PC-3 (cell line): ENCODE data around the gene TMEM62.

Source experiments
- EZH2 ChIP-seq: fragments of 300-600 bp; sonication (generic); IDR thresholded peaks from one replicate; pipeline ENCODE4 v1.6.1; 2017; ENCODE audit warnings: antibody characterized with exemption, mild to moderate bottlenecking, low read length; ENCODE audit not compliant: unreplicated experiment
- EZH2phosphoT487 ChIP-seq: fragments of 300-600 bp; sonication (generic); IDR thresholded peaks from 2 replicates; pipeline ENCODE4 v1.6.1; 2018; ENCODE audit warnings: mild to moderate bottlenecking, antibody characterized with exemption, low read length, borderline replicate concordance
- TF ChIP-seq, protein P1 (sequence below): fragments of 300-600 bp; sonication (generic); conservative IDR thresholded peaks from 2 replicates; pipeline ENCODE4 v1.5.1; 2017; ENCODE audit warnings: antibody characterized with exemption, low read depth, mild to moderate bottlenecking, low read length

GRCh38 chr15:43103907-43104306, 29.5 kb upstream of the TMEM62 start:
- TF ChIP-seq, protein P1, sequence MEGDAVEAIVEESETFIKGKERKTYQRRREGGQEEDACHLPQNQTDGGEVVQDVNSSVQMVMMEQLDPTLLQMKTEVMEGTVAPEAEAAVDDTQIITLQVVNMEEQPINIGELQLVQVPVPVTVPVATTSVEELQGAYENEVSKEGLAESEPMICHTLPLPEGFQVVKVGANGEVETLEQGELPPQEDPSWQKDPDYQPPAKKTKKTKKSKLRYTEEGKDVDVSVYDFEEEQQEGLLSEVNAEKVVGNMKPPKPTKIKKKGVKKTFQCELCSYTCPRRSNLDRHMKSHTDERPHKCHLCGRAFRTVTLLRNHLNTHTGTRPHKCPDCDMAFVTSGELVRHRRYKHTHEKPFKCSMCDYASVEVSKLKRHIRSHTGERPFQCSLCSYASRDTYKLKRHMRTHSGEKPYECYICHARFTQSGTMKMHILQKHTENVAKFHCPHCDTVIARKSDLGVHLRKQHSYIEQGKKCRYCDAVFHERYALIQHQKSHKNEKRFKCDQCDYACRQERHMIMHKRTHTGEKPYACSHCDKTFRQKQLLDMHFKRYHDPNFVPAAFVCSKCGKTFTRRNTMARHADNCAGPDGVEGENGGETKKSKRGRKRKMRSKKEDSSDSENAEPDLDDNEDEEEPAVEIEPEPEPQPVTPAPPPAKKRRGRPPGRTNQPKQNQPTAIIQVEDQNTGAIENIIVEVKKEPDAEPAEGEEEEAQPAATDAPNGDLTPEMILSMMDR, result no peak
- TF ChIP-seq EZH2phosphoT487 (no peak), EZH2 (no peak)
